Liver (tissue), 9 donors: ENCODE results near the gene CBX8. TPM values are rescaled to one million over a fixed set of nuclear protein-coding genes. Genes with fewer than 3 reads are reported as not detected.

Source experiments
- DNase-seq: peaks from one replicate; pipeline ENCODE4 v3.0.0-alpha.2; 2017; ENCODE audit warnings: low spot score
- H3K27ac ChIP-seq, 2 donors: one replicate each; pipeline ENCODE4 v1.7.0; 2013; ENCODE audit warnings: inconsistent platforms in 2 of 2, low read length in 2 of 2, control low read depth in 1 of 2, low read depth in 1 of 2, mild to moderate bottlenecking in 1 of 2
- H3K27me3 ChIP-seq, 4 donors: one replicate each; pipeline versions ENCODE4 v1.6.1 to v1.7.0; 2013; ENCODE audit warnings: low read length in 3 of 4, inconsistent platforms in 1 of 4, mild to moderate bottlenecking in 1 of 4, moderate library complexity in 1 of 4; ENCODE audit not compliant: control insufficient read depth in 4 of 4, insufficient read depth in 4 of 4
- H3K36me3 ChIP-seq, 4 donors: one replicate each; pipeline versions ENCODE4 v1.6.1 to v1.7.0; 2013; ENCODE audit warnings: low read length in 3 of 4, mild to moderate bottlenecking in 3 of 4, low read depth in 1 of 4, moderate library complexity in 1 of 4; ENCODE audit not compliant: control insufficient read depth in 4 of 4, insufficient read depth in 3 of 4
- H3K4me1 ChIP-seq, 4 donors: one replicate each; pipeline versions ENCODE4 v1.6.1 to v1.7.0; 2013; ENCODE audit warnings: low read length in 3 of 4, mild to moderate bottlenecking in 3 of 4, moderate library complexity in 1 of 4; ENCODE audit not compliant: control insufficient read depth in 4 of 4, insufficient read depth in 4 of 4
- H3K4me3 ChIP-seq, 3 donors: one replicate each; pipeline versions ENCODE4 v1.6.1 to v1.7.0; 2013; ENCODE audit warnings: low read length in 3 of 3, control low read depth in 1 of 3, low read depth in 1 of 3, mild to moderate bottlenecking in 1 of 3
- H3K9ac ChIP-seq, 2 donors: one replicate each; pipeline ENCODE4 v1.7.0; 2013; ENCODE audit warnings: low read length in 2 of 2, mild to moderate bottlenecking in 2 of 2, moderate library complexity in 2 of 2, control low read depth in 1 of 2, low read depth in 1 of 2
- H3K9me3 ChIP-seq, 4 donors: one replicate each; pipeline versions ENCODE4 v1.6.1 to v1.7.0; 2013; ENCODE audit warnings: low read length in 3 of 4; ENCODE audit not compliant: control insufficient read depth in 4 of 4
- ATF3 ChIP-seq: IDR thresholded peaks from 2 replicates; pipeline ENCODE4 v1.6.1; 2016; ENCODE audit warnings: antibody characterized with exemption
- CTCF ChIP-seq: fragments of 150-350 bp; IDR thresholded peaks from 2 replicates; pipeline ENCODE4 v1.5.1; 2017; ENCODE audit warnings: improper control_type of control experiment, low read depth, low read length; ENCODE audit not compliant: missing input control
- EGR1 ChIP-seq, 2 donors: IDR thresholded peaks; 2 replicates each; pipeline ENCODE4 v1.6.1; 2016 to 2018; ENCODE audit warnings: antibody characterized with exemption in 2 of 2, low read depth in 2 of 2
- FOXA1 ChIP-seq: IDR thresholded peaks from 2 replicates; pipeline ENCODE4 v1.6.1; 2016; ENCODE audit warnings: antibody characterized with exemption
- FOXA2 ChIP-seq: IDR thresholded peaks from 2 replicates; pipeline ENCODE4 v1.6.1; 2016; ENCODE audit warnings: antibody characterized with exemption
- GABPA ChIP-seq, 2 donors: IDR thresholded peaks in 1 of 2; conservative IDR thresholded peaks in 1 of 2; 2 replicates each; pipeline ENCODE4 v1.6.1; 2016; ENCODE audit warnings: antibody characterized with exemption in 2 of 2, mild to moderate bottlenecking in 1 of 2, moderate library complexity in 1 of 2
- HNF4G ChIP-seq: IDR thresholded peaks from 2 replicates; pipeline ENCODE4 v1.6.1; 2016; ENCODE audit warnings: antibody characterized with exemption
- JUND ChIP-seq, 2 donors: IDR thresholded peaks; 2 replicates each; pipeline ENCODE4 v1.6.1; 2016; ENCODE audit warnings: antibody characterized with exemption in 2 of 2
- MAX ChIP-seq: IDR thresholded peaks from 2 replicates; pipeline ENCODE4 v1.6.1; 2016; ENCODE audit warnings: antibody characterized with exemption
- NR2F2 ChIP-seq: IDR thresholded peaks from 2 replicates; pipeline ENCODE4 v1.6.1; 2016; ENCODE audit warnings: antibody characterized with exemption
- RAD21 ChIP-seq, 2 donors: IDR thresholded peaks; 2 replicates each; pipeline ENCODE4 v1.6.1; 2016; ENCODE audit warnings: antibody characterized with exemption in 2 of 2, mild to moderate bottlenecking in 2 of 2
- REST ChIP-seq: IDR thresholded peaks from 2 replicates; pipeline ENCODE4 v1.6.1; 2016; ENCODE audit warnings: antibody characterized with exemption, mild to moderate bottlenecking
- RXRA ChIP-seq, 2 donors: IDR thresholded peaks; 2 replicates each; pipeline ENCODE4 v1.6.1; 2017 to 2018; ENCODE audit warnings: antibody characterized with exemption in 2 of 2, mild to moderate bottlenecking in 1 of 2
- SP1 ChIP-seq: IDR thresholded peaks from 2 replicates; pipeline ENCODE4 v1.6.1; 2018; ENCODE audit warnings: antibody characterized with exemption, mild to moderate bottlenecking
- TAF1 ChIP-seq: conservative IDR thresholded peaks from 2 replicates; pipeline ENCODE4 v1.6.1; 2016; ENCODE audit warnings: antibody characterized with exemption, mild to moderate bottlenecking
- YY1 ChIP-seq: IDR thresholded peaks from 2 replicates; pipeline ENCODE4 v1.6.1; 2016; ENCODE audit warnings: antibody characterized with exemption, mild to moderate bottlenecking
- ZBTB33 ChIP-seq: IDR thresholded peaks from 2 replicates; pipeline ENCODE4 v1.6.1; 2016; ENCODE audit warnings: antibody characterized with exemption
- WGBS: extraction: QIAGEN DNeasy Blood & Tissue Kit; methylation state at CpG from one replicate; pipeline ENCODE4 v1.1.7; 2013; 5-methylcytosine and 5-hydroxymethylcytosine counted together
- polyA plus RNA-seq, 2 donors: library from polyadenylated mRNA; stranded (reverse) in 1 of 2; unstranded in 1 of 2; fragments of 200-250 nt in 1 of 2; fragments of >200 nt in 1 of 2; fragmentation: Nextera tagmentation in 1 of 2; extraction: Ambion mirVana in 1 of 2; gene quantifications; one replicate each; pipeline versions ENCODE4 v1.2.1 to v1.2.3, GENCODE V29; 2013 to 2015
- total RNA-seq, 2 donors: library from RNA; depleted of rRNA; stranded (reverse); fragments of >200 nt; gene quantifications; one replicate each; pipeline ENCODE4 v1.2.3, GENCODE V29; 2014
- donor health status: healthy.
- donor health status: healthy.
- donor health status: healthy.
- donor health status: healthy.
- donor health status: healthy.

CBX8 gene
- total and polyA plus RNA-seq, 4 donors: 0.75 to 2.7 (median 1.9) TPM

GRCh38 chr17:79826204-79826680, 29.4 kb upstream of the CBX8 start:
- H3K36me3 ChIP-seq: no peaks in the 10 kb centered on the region
- no peak overlapping the region for H3K4me3 ChIP-seq
- TF ChIP-seq RAD21 (IDR thresholded peaks at IDR 0.05): no peak
- TF ChIP-seq RXRA (IDR thresholded peaks at IDR 0.05): no peak
- no peak for TF ChIP-seq SP1
- no peak for TF ChIP-seq FOXA1
- H3K9ac ChIP-seq: no peak overlapping the region
- 70% methylated on average over 11 of the region's 11 CpGs for WGBS
- no peak overlapping the region for H3K27ac ChIP-seq
- H3K9me3 ChIP-seq: no peaks in the 10 kb centered on the region
- no peaks in the 10 kb centered on the region for H3K27me3 ChIP-seq
- no peak for DNase-seq
- peaks cover 1 to 9% (median 6%) of the 10 kb centered on the region in 4 donors for H3K4me1 ChIP-seq

GRCh38 chr17:79825580-79825921, 28.7 kb upstream of the CBX8 start:
- H3K9me3 ChIP-seq: no peaks in the 10 kb centered on the region
- no peaks in the 10 kb centered on the region for H3K36me3 ChIP-seq
- 94% methylated on average over 5 of the region's 5 CpGs for WGBS
- peaks cover 0 to 4% (median 3%) of the 10 kb centered on the region in 4 donors for H3K4me1 ChIP-seq
- H3K27me3 ChIP-seq: no peaks in the 10 kb centered on the region
- no peak overlapping the region for H3K9ac ChIP-seq
- no peak overlapping the region for H3K4me3 ChIP-seq
- TF ChIP-seq TAF1 (no peak), HNF4G (no peak), RAD21 (IDR thresholded peaks at IDR 0.05) (no peak), ZBTB33 (no peak), RXRA (IDR thresholded peaks at IDR 0.05) (no peak), JUND (IDR thresholded peaks at IDR 0.05) (no peak), REST (no peak), GABPA (IDR thresholded peaks at IDR 0.05 in 1 of 2, conservative IDR thresholded peaks at IDR 0.05 in 1 of 2) (no peak), NR2F2 (no peak), EGR1 (IDR thresholded peaks at IDR 0.05; ENCODE audit: low read depth in 2 of 2) (no peak), MAX (no peak), CTCF (no peak), YY1 (no peak), ATF3 (no peak), FOXA2 (no peak)
- H3K27ac ChIP-seq: no peak overlapping the region
- no peak for DNase-seq
